PC-3 (cell line): ENCODE data around the gene PODNL1. TPM values are rescaled to one million over a fixed set of nuclear protein-coding genes. Genes with fewer than 3 reads are reported as not detected.

Source experiments
- ATAC-seq: fragments of 200-7000 bp; cut with Tn5 transposase; 2 replicates; pipeline ENCODE4 v1.9.1; 2020; ENCODE audit warnings: mild to moderate bottlenecking, moderate library complexity
- BruUV-seq: library from RNA; stranded (reverse); fragments of 400-500 nt; replicated peaks from 2 replicates; lab custom pipeline; 2021; lab: Mats Ljungman, UMichigan
- CTCF ChIA-PET: fragments of 300-600 bp; sonication (Branson Sonifier 250); formaldehyde crosslinking; loops from one replicate; lab custom pipeline; 2022; ENCODE audit warnings: antibody characterized with exemption; lab: Charles Lee
- POLR2A ChIA-PET: fragments of 300-600 bp; sonication (Branson Sonifier 250); formaldehyde crosslinking; loops from one replicate; lab custom pipeline; 2022; ENCODE audit warnings: antibody characterized with exemption; ENCODE audit not compliant: unreplicated experiment; lab: Charles Lee
- DNase-seq: peaks from one replicate; pipeline ENCODE4 v3.0.0-alpha.2; 2015
- H2AFZ ChIP-seq: fragments of 300-600 bp; sonication (generic); 2 replicates; pipeline ENCODE4 v1.6.0; 2016; ENCODE audit warnings: antibody characterized with exemption, low read length
- H3F3A ChIP-seq: fragments of 300-600 bp; sonication (generic); one replicate; pipeline ENCODE4 v1.6.0; 2017; ENCODE audit warnings: antibody characterized with exemption, low read length, control low read depth, mild to moderate bottlenecking; ENCODE audit not compliant: unreplicated experiment
- H3K27ac ChIP-seq: fragments of 300-600 bp; sonication (generic); 2 replicates; pipeline ENCODE4 v1.5.1; 2016; ENCODE audit warnings: mild to moderate bottlenecking, low read length
- H3K27me3 ChIP-seq: fragments of 300-600 bp; sonication (generic); 2 replicates; pipeline ENCODE4 v1.6.1; 2016; ENCODE audit warnings: low read length, mixed read lengths
- H3K36me3 ChIP-seq: fragments of 300-600 bp; sonication (generic); 2 replicates; pipeline ENCODE4 v1.6.1; 2016; ENCODE audit warnings: low read depth, mixed run types, low read length, mixed read lengths
- H3K4me1 ChIP-seq: fragments of 300-600 bp; sonication (generic); 2 replicates; pipeline ENCODE4 v1.5.1; 2016; ENCODE audit warnings: low read length; ENCODE audit not compliant: insufficient read depth
- H3K4me2 ChIP-seq: fragments of 300-600 bp; sonication (generic); 2 replicates; pipeline ENCODE4 v1.6.0; 2016; ENCODE audit warnings: low read length
- H3K4me3 ChIP-seq: fragments of 300-600 bp; sonication (generic); 2 replicates; pipeline ENCODE4 v1.5.1; 2016; ENCODE audit warnings: mild to moderate bottlenecking, low read length, mixed read lengths
- H3K79me2 ChIP-seq: fragments of 300-600 bp; sonication (generic); 2 replicates; pipeline ENCODE4 v1.6.1; 2017; ENCODE audit warnings: low read length, mixed read lengths
- H3K9ac ChIP-seq: fragments of 300-600 bp; sonication (generic); 2 replicates; pipeline ENCODE4 v1.6.0; 2016; ENCODE audit warnings: mild to moderate bottlenecking, low read length
- H3K9me2 ChIP-seq: fragments of 300-600 bp; sonication (generic); replicated peaks from 2 replicates; pipeline ENCODE4 v1.6.1; 2016; ENCODE audit warnings: mixed run types, low read length, mixed read lengths
- H3K9me3 ChIP-seq: fragments of 300-600 bp; sonication (generic); 2 replicates; pipeline ENCODE4 v1.6.1; 2016; ENCODE audit warnings: low read length, mixed read lengths
- H4K20me1 ChIP-seq: fragments of 300-600 bp; sonication (generic); 2 replicates; pipeline ENCODE4 v1.6.1; 2016; ENCODE audit warnings: low read length, mixed read lengths
- EZH2 ChIP-seq: fragments of 300-600 bp; sonication (generic); IDR thresholded peaks from one replicate; pipeline ENCODE4 v1.6.1; 2017; ENCODE audit warnings: antibody characterized with exemption, mild to moderate bottlenecking, low read length; ENCODE audit not compliant: unreplicated experiment
- EZH2phosphoT487 ChIP-seq: fragments of 300-600 bp; sonication (generic); IDR thresholded peaks from 2 replicates; pipeline ENCODE4 v1.6.1; 2018; ENCODE audit warnings: mild to moderate bottlenecking, antibody characterized with exemption, low read length, borderline replicate concordance
- intact Hi-C: fragments of 100-400 bp; cut with micrococcal nuclease; formaldehyde crosslinking; loops from 2 replicates; pipeline ENCODE4 v1.9.0; 2023
- total RNA-seq: library from RNA; depleted of rRNA; stranded (reverse); fragments of >200 nt; gene quantifications from 2 replicates; pipeline ENCODE4 v1.2.3, GENCODE V29; 2014
- TF ChIP-seq, protein P1 (sequence below): fragments of 300-600 bp; sonication (generic); conservative IDR thresholded peaks from 2 replicates; pipeline ENCODE4 v1.5.1; 2017; ENCODE audit warnings: antibody characterized with exemption, low read depth, mild to moderate bottlenecking, low read length

The PODNL1 gene
- total RNA-seq, 1 experiment from 2014 or later: not detected

DNA sequence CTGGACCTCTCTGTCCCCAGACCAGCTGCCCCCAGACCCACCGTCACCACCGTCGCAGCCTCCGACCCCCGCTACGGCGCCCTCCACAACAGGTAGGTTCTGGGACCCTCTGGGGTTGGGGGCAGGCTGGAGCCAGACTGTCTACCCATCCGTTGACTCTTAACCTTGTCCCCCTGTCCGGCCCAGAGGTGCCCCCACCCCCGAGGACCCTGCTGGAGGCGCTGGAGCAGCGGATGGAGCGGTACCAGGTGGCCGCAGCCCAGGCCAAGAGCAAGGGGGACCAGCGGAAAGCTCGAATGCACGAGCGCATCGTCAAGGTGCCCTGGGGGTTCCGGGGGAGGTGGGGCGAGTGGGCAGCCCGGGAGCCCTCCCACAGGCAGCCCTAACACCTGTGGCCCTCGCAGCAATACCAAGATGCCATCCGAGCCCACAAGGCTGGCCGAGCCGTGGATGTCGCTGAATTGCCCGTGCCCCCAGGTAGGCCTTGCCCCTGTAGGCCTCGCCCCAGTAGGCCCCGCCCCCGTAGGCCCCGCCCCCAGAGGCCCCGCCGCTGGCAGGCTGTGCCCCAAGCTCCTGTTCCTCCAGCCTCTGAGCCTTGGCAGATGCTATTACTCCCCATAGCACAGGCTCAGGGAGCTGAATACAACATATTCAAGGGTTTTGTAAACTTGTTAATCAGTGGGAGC, 19.3 kb downstream of the PODNL1 start:
- no peak overlapping the region for H3K9ac ChIP-seq
- H3K36me3 ChIP-seq: peaks cover 58% of the 10 kb centered on the region
- no peaks in the 10 kb centered on the region for H4K20me1 ChIP-seq
- no peaks in the 10 kb centered on the region for H3K79me2 ChIP-seq
- no peaks in the 10 kb centered on the region for H3K9me3 ChIP-seq
- no peak overlapping the region for H3K27ac ChIP-seq
- H3K27me3 ChIP-seq: no peaks in the 10 kb centered on the region
- no peak overlapping the region for H3K4me3 ChIP-seq
- H3K4me2 ChIP-seq: no peak overlapping the region
- no peak overlapping the region for H2AFZ ChIP-seq
- BruUV-seq: no TSS peak
- H3F3A ChIP-seq: no peaks in the 10 kb centered on the region
- CTCF ChIA-PET: no interaction called here
- POLR2A ChIA-PET: interaction anchor here (0.5 kb wide), 1 partner anchor 17 kb away, joined by 4 read pairs; no protein-coding TSS in a partner anchor
- intact Hi-C loops: no loop called here
- H3K4me1 ChIP-seq: no peaks in the 10 kb centered on the region
- DNase-seq (no peak), ATAC-seq (no peak)
- TF ChIP-seq EZH2phosphoT487 (no peak), EZH2 (no peak)
- TF ChIP-seq, protein P1, sequence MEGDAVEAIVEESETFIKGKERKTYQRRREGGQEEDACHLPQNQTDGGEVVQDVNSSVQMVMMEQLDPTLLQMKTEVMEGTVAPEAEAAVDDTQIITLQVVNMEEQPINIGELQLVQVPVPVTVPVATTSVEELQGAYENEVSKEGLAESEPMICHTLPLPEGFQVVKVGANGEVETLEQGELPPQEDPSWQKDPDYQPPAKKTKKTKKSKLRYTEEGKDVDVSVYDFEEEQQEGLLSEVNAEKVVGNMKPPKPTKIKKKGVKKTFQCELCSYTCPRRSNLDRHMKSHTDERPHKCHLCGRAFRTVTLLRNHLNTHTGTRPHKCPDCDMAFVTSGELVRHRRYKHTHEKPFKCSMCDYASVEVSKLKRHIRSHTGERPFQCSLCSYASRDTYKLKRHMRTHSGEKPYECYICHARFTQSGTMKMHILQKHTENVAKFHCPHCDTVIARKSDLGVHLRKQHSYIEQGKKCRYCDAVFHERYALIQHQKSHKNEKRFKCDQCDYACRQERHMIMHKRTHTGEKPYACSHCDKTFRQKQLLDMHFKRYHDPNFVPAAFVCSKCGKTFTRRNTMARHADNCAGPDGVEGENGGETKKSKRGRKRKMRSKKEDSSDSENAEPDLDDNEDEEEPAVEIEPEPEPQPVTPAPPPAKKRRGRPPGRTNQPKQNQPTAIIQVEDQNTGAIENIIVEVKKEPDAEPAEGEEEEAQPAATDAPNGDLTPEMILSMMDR: no peak
- no peaks in the 10 kb centered on the region for H3K9me2 ChIP-seq

DNA sequence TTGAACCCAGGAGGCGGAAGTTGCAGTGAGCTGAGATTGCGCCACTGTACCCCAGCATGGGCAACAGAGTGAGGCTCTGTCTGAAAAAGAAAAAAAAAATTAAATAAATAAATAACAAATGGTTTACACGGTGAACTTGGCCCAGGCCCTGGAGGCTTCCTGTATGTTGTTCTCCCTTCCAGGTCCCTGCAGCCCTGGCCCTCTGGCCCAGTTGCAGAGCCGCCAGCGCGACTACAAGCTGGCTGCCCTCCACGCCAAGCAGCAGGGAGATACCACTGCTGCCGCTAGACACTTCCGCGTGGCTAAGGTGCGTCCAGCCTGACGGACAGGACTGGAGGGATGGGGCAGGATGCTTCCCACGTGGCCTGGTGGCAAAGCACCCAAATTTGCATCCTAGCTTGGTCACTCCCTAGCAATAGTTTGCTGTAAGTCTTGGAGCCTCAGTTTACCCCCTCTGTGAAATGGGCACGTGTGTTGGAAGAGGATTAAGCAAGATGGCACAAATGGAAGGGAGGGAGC, 20.3 kb downstream of the PODNL1 start:
- ATAC-seq (no peak), DNase-seq (no peak)
- Histone ChIP-seq H3K27me3 (no peaks in the 10 kb centered on the region), H3K4me3 (no peak overlapping the region), H3K79me2 (no peaks in the 10 kb centered on the region), H3K9ac (no peak overlapping the region), H2AFZ (no peak overlapping the region), H4K20me1 (no peaks in the 10 kb centered on the region), H3K36me3 (peaks cover 56% of the 10 kb centered on the region), H3K9me3 (no peaks in the 10 kb centered on the region), H3K4me1 (no peaks in the 10 kb centered on the region), H3K9me2 (no peaks in the 10 kb centered on the region), H3K4me2 (no peak overlapping the region), H3F3A (no peaks in the 10 kb centered on the region), H3K27ac (no peak overlapping the region)
- no TSS peak for BruUV-seq
- intact Hi-C loops: no loop called here
- POLR2A ChIA-PET: no interaction called here
- TF ChIP-seq, protein P1: no peak
- TF ChIP-seq EZH2 (no peak), EZH2phosphoT487 (no peak)
- CTCF ChIA-PET: no interaction called here

DNA sequence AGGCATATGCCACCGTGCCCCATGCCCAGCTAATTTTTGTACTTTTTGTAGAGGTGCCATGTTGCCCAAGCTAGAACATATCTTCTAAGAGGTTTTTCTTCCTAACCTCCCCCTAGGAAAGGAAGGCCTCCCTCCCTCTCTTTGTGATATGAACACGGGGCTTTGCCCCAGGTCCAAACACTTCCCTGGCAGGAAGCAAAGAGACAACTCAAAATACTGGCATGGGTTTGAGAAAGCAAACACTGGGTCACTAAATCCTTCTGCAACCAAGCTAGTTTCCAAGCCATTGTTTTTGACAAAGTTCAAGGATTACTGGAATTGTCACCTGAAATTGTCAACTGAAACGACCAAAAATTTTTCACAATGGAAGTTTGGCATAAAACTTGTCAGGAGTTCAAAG, 23.4 kb downstream of the PODNL1 start:
- no peak overlapping the region for H3K4me3 ChIP-seq
- no peaks in the 10 kb centered on the region for H3K9me3 ChIP-seq
- BruUV-seq: no TSS peak
- no peaks in the 10 kb centered on the region for H4K20me1 ChIP-seq
- H3K9ac ChIP-seq: no peak overlapping the region
- no peak overlapping the region for H3K4me2 ChIP-seq
- H3K36me3 ChIP-seq: peaks cover 37% of the 10 kb centered on the region
- intact Hi-C loops: no loop called here
- H3F3A ChIP-seq: no peaks in the 10 kb centered on the region
- ATAC-seq: no peak
- CTCF ChIA-PET: interaction anchor here (0.7 kb wide), 1 partner anchor 127 kb away, joined by 9 read pairs; no protein-coding TSS in a partner anchor
- no peaks in the 10 kb centered on the region for H3K79me2 ChIP-seq
- POLR2A ChIA-PET: no interaction called here
- H3K27ac ChIP-seq: no peak overlapping the region
- H3K4me1 ChIP-seq: no peaks in the 10 kb centered on the region
- TF ChIP-seq EZH2: no peak
- no peak for TF ChIP-seq EZH2phosphoT487
- TF ChIP-seq, protein P1: no peak
- no peaks in the 10 kb centered on the region for H3K9me2 ChIP-seq
- DNase-seq: no peak
- no peak overlapping the region for H2AFZ ChIP-seq
- H3K27me3 ChIP-seq: no peaks in the 10 kb centered on the region
